ENCODE measurements around the gene DHRS2. TPM values are rescaled to one million over a fixed set of nuclear protein-coding genes. Genes with fewer than 3 reads are reported as not detected.

DHRS2 gene
- total RNA-seq, 1 experiment from 2014 or later, result 14.0 TPM

GRCh38 chr14:23612802-23613201 is 23.4 kb upstream of the DHRS2 start:
- no peak for DNase-seq (ENCODE audit: low spot score)

- DNase-seq (ENCODE audit: low spot score), result peak; percentile 37
Measured at GRCh38 chr14:23613242-23614070, 22.7 kb upstream of the DHRS2 start.

- no peak for DNase-seq (ENCODE audit: low spot score)
Measured at GRCh38 chr14:23614395-23614828, 21.8 kb upstream of the DHRS2 start.

- DNase-seq (ENCODE audit: low spot score), result no peak
Measured at GRCh38 chr14:23615856-23616255, 20.3 kb upstream of the DHRS2 start.

- DNase-seq (ENCODE audit: low spot score), result no peak
Measured at GRCh38 chr14:23617539-23617938, 18.6 kb upstream of the DHRS2 start.

GRCh38 chr14:23618415-23618988 is 17.7 kb upstream of the DHRS2 start:
- no peak for DNase-seq (ENCODE audit: low spot score)

GRCh38 chr14:23620177-23620702 is 15.9 kb upstream of the DHRS2 start:
- no peak for DNase-seq (ENCODE audit: low spot score)

- no peak for DNase-seq (ENCODE audit: low spot score)
Measured at GRCh38 chr14:23621204-23621931, 14.8 kb upstream of the DHRS2 start.

GRCh38 chr14:23621932-23622730 is 14.0 kb upstream of the DHRS2 start:
- DNase-seq (ENCODE audit: low spot score), result no peak

GRCh38 chr14:23622990-23623389 is 13.2 kb upstream of the DHRS2 start:
- no peak for DNase-seq (ENCODE audit: low spot score)

GRCh38 chr14:23623962-23624361 is 12.2 kb upstream of the DHRS2 start:
- DNase-seq (ENCODE audit: low spot score), result no peak

GRCh38 chr14:23624830-23625404 is 11.2 kb upstream of the DHRS2 start:
- DNase-seq (ENCODE audit: low spot score), result no peak

- no peak for DNase-seq (ENCODE audit: low spot score)
Measured at GRCh38 chr14:23626946-23627345, 9.2 kb upstream of the DHRS2 start.

GRCh38 chr14:23627961-23628360 is 8.2 kb upstream of the DHRS2 start:
- no peak for DNase-seq (ENCODE audit: low spot score)

GRCh38 chr14:23629204-23629603 is 7.0 kb upstream of the DHRS2 start:
- no peak for DNase-seq (ENCODE audit: low spot score)

- DNase-seq (ENCODE audit: low spot score), result no peak
Measured at GRCh38 chr14:23629832-23630396, 6.2 kb upstream of the DHRS2 start.

- no peak for DNase-seq (ENCODE audit: low spot score)
Measured at GRCh38 chr14:23630687-23631086, 5.5 kb upstream of the DHRS2 start.

- DNase-seq (ENCODE audit: low spot score), result no peak
Measured at GRCh38 chr14:23631234-23631633, 4.9 kb upstream of the DHRS2 start.

- peak; percentile 78 for DNase-seq (ENCODE audit: low spot score)
Measured at GRCh38 chr14:23631702-23632460, 4.3 kb upstream of the DHRS2 start.

Measured in HT-29 (cell line).